ENCODE measurements around the gene GOLGA7B. TPM values are rescaled to one million over a fixed set of nuclear protein-coding genes. Genes with fewer than 3 reads are reported as not detected.

GOLGA7B gene
- total and polyA plus RNA-seq, 2 of the 4 experiments (the other 2 are of a cell fraction): not detected

DNA sequence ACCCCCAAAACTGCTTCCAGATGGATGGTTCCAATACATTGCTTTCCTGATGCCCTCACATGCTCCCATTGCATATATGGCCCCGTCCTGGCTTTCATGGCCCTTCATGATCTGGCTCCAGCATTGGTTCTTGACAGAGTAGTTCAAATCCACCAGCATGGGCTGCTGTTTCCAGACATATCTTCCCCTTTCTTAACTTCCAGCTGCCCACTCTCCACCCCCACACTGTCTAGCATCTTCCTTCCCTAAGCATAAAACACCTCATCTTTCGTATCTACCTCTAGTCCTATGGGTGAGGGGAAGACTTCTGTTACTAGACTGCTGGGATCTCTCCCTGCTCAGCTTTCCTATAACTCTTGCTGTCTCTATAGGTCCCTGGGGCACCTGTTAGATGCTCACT, 13.2 kb upstream of the GOLGA7B start:
- CTCF ChIA-PET: no interaction called here
- dilution Hi-C loops (cut with HindIII; ENCODE audit: low sequenced_read_pairs, unreplicated experiment): no loop called here

More for the DNA sequence above, 13.2 kb upstream of the GOLGA7B start:
- no peaks in the 10 kb centered on the region for H3K36me3 ChIP-seq (ENCODE audit: control insufficient read depth, insufficient read depth, low read length)
- peaks cover 6% of the 10 kb centered on the region; the same call in 1 of the 2 replicates for H3K9me1 ChIP-seq (ENCODE audit: insufficient read depth, low read length)
- POLR2A ChIA-PET (ENCODE audit: unreplicated experiment): no interaction called here
- H4K20me1 ChIP-seq (ENCODE audit: insufficient read depth, low read length): no peaks in the 10 kb centered on the region
- H3K56ac ChIP-seq (ENCODE audit: extremely low read depth, insufficient read depth, low read length): no peak overlapping the region
- no peak overlapping the region for H2BK5ac ChIP-seq (ENCODE audit: low read depth, low read length, poor library complexity, severe bottlenecking)
- 0 out of 2 replicates have a peak, but pooled peaks cover 2% of the 10 kb centered on the region for H3K4me1 ChIP-seq (ENCODE audit: control insufficient read depth, insufficient read depth, low read length)
- no peak overlapping the region for H2AK9ac ChIP-seq (replicated peaks; ENCODE audit: low read depth, low read length, poor library complexity)
- in situ Hi-C loops (cut with MboI; ENCODE audit: low sequenced_read_pairs): no loop called here
- TF ChIP-seq CEBPB (IDR thresholded peaks at IDR 0.05; ENCODE audit: low read depth, low read length): no peak
- TF ChIP-seq MAFK (IDR thresholded peaks at IDR 0.05; ENCODE audit: low read depth, low read length): no peak
- TF ChIP-seq RFX5 (IDR thresholded peaks at IDR 0.05; ENCODE audit: low read depth, low read length): no peak
- TF ChIP-seq NFE2L2 (IDR thresholded peaks at IDR 0.05; ENCODE audit: low read depth, low read length): no peak
- TF ChIP-seq, protein P1, sequence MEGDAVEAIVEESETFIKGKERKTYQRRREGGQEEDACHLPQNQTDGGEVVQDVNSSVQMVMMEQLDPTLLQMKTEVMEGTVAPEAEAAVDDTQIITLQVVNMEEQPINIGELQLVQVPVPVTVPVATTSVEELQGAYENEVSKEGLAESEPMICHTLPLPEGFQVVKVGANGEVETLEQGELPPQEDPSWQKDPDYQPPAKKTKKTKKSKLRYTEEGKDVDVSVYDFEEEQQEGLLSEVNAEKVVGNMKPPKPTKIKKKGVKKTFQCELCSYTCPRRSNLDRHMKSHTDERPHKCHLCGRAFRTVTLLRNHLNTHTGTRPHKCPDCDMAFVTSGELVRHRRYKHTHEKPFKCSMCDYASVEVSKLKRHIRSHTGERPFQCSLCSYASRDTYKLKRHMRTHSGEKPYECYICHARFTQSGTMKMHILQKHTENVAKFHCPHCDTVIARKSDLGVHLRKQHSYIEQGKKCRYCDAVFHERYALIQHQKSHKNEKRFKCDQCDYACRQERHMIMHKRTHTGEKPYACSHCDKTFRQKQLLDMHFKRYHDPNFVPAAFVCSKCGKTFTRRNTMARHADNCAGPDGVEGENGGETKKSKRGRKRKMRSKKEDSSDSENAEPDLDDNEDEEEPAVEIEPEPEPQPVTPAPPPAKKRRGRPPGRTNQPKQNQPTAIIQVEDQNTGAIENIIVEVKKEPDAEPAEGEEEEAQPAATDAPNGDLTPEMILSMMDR (conservative IDR thresholded peaks at IDR 0.05; ENCODE audit: low read depth, low read length): no peak
- TF ChIP-seq POLR2A (IDR thresholded peaks at IDR 0.05; ENCODE audit: low read depth, low read length): no peak
- no peak for TF ChIP-seq SMC3 (IDR thresholded peaks at IDR 0.05; ENCODE audit: low read depth, low read length)
- TF ChIP-seq MAZ (IDR thresholded peaks at IDR 0.05; ENCODE audit: borderline replicate concordance, low read depth, low read length): no peak
- intact Hi-C loops (cut with micrococcal nuclease): no loop called here
- peaks cover 21% of the 10 kb centered on the region for H3K27me3 ChIP-seq (ENCODE audit: control insufficient read depth, insufficient read depth, low read length)
- no peak overlapping the region for H4K5ac ChIP-seq (ENCODE audit: low read depth, low read length)
- 0 out of 2 replicates have a peak, but pooled peaks cover 2% of the 10 kb centered on the region for H3K9me3 ChIP-seq (ENCODE audit: control insufficient read depth, insufficient read depth, low read length)
- H3K23ac ChIP-seq (ENCODE audit: low read depth, low read length): no peak overlapping the region
- H4K91ac ChIP-seq (ENCODE audit: insufficient read depth, low read depth, low read length): no peak overlapping the region
- no peak overlapping the region for H2BK15ac ChIP-seq (ENCODE audit: low read depth, low read length)
- H2BK120ac ChIP-seq (ENCODE audit: low read depth, low read length): no peak overlapping the region
- H3K27ac ChIP-seq (ENCODE audit: insufficient read depth, low read length): no peak overlapping the region
- H2BK20ac ChIP-seq (ENCODE audit: low read depth, low read length): no peak overlapping the region
- H4K8ac ChIP-seq (ENCODE audit: low read depth in 2 of 2, low read length in 2 of 2): no peak overlapping the region
- no peak overlapping the region for H3K9ac ChIP-seq (ENCODE audit: low read depth, low read length)
- WGBS, 2 experiments (ENCODE audit: extremely low coverage in 2 of 2, insufficient read length in 1 of 2): 13% methylated on average over 1 of the region's 2 CpGs; no CpG with 5 or more reads in 1 of the 2 experiments
- H3K4ac ChIP-seq (ENCODE audit: low read depth, low read length): no peak overlapping the region
- BruUV-seq (replicated peaks): no TSS peak
- H2AFZ ChIP-seq (replicated peaks; ENCODE audit: low read length, poor library complexity): no peak overlapping the region
- ATAC-seq (ENCODE audit: low read depth) (no peak), DNase-seq (no peak)
- no peaks in the 10 kb centered on the region for H3K79me1 ChIP-seq (ENCODE audit: low read depth in 1 of 2, low read length in 2 of 2)
- H3K4me3 ChIP-seq (ENCODE audit: insufficient read depth, low read depth, low read length): no peak overlapping the region
- no peak overlapping the region for H3K14ac ChIP-seq (replicated peaks; ENCODE audit: low read depth, low read length)
- no peak overlapping the region for H2AK5ac ChIP-seq (ENCODE audit: low read depth, low read length)
- H3K18ac ChIP-seq (ENCODE audit: low read depth, low read length): no peak overlapping the region
- H3K4me2 ChIP-seq (ENCODE audit: low read depth, low read length): no peak overlapping the region
